PFSK-1 (cell line): ENCODE measurements around the gene GMEB2.

Source experiments
- POLR2AphosphoS5 ChIP-seq: IDR thresholded peaks from 2 replicates; pipeline ENCODE4 v1.6.1; 2012; ENCODE audit warnings: low read depth, mild to moderate bottlenecking, control low read depth, low read length, moderate library complexity
- REST ChIP-seq, 2 experiments: IDR thresholded peaks; 2 replicates each; pipeline versions ENCODE4 v1.6.1 to v1.8.0; 2011 to 2012; ENCODE audit warnings: low read depth in 2 of 2, low read length in 2 of 2, control low read depth in 1 of 2, inconsistent platforms in 1 of 2, mild to moderate bottlenecking in 1 of 2, moderate library complexity in 1 of 2; ENCODE audit not compliant: insufficient read depth in 1 of 2
- SIN3A ChIP-seq: IDR thresholded peaks from 2 replicates; pipeline ENCODE4 v1.6.1; 2012; ENCODE audit warnings: mild to moderate bottlenecking, low read length, moderate library complexity, borderline replicate concordance; ENCODE audit not compliant: insufficient read depth
- TAF1 ChIP-seq: IDR thresholded peaks from 2 replicates; pipeline ENCODE4 v1.6.1; 2012; ENCODE audit warnings: low read length, control low read depth, borderline replicate concordance; ENCODE audit not compliant: insufficient read depth

- TF ChIP-seq REST (IDR thresholded peaks at IDR 0.05; ENCODE audit: insufficient read depth in 1 of 2, low read depth in 2 of 2, low read length in 2 of 2), result no peak
- no peak for TF ChIP-seq TAF1
- no peak for TF ChIP-seq POLR2AphosphoS5
- no peak for TF ChIP-seq SIN3A
Observed at GRCh38 chr20:63664143-63664851, 37.4 kb upstream of the GMEB2 start.
